DOHH2 (cell line): Measurements from ENCODE around the gene MUC5AC.

Source experiments
- CTCF ChIP-seq: fragments of 200-600 bp; sonication (generic); IDR thresholded peaks from one replicate; pipeline ENCODE4 v1.5.1; 2014; ENCODE audit warnings: antibody characterized with exemption, mild to moderate bottlenecking, low read depth, low read length; ENCODE audit not compliant: poor library complexity, severe bottlenecking
- EZH2phosphoT487 ChIP-seq: fragments of 200-600 bp; sonication (generic); IDR thresholded peaks from 2 replicates; pipeline ENCODE4 v1.6.1; 2017; ENCODE audit warnings: borderline replicate concordance, mild to moderate bottlenecking, antibody characterized with exemption, low read length, moderate library complexity, mixed read lengths

DNA sequence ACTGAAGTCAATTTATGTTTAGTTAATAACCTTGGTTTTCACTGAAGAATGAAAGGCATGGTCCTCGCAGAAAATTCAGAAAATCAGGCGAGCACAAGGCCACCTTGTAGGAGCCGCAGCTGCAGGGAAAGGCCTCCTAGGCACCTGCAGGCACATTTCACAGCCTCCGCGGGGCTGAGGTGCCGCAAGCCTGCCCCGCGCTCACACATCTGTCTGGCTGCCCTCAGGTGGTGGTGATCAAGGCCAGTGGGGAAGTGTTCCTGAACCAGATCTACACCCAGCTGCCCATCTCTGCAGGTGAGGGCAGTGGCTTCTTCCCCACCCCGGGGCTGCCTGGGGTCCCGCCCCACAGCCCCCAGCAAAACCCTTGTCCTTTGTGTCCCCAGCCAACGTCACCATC lies 10.5 kb downstream of the MUC5AC start:
- TF ChIP-seq CTCF (no peak), EZH2phosphoT487 (no peak)
